Measurements from ENCODE around the gene ARHGDIG.

The ARHGDIG gene

GRCh38 chr16:280991-281659, 734 bp downstream of the ARHGDIG start:
- no peak for DNase-seq (ENCODE audit: low spot score)

- no peak for DNase-seq (ENCODE audit: low spot score)
These were observed 1.4 kb downstream of the ARHGDIG start for GRCh38 chr16:281660-282255.

- no peak for DNase-seq (ENCODE audit: low spot score)
These were observed 2.1 kb downstream of the ARHGDIG start for GRCh38 chr16:282491-282890.

GRCh38 chr16:283033-283805, 2.8 kb downstream of the ARHGDIG start, which contains the start of gene PDIA2:
TSS of gene PDIA2 (plus strand) at chr16:283164. CDS start at chr16:283170, 6 bp downstream.
- peak; percentile 12 for DNase-seq (ENCODE audit: low spot score)

- DNase-seq (ENCODE audit: low spot score) = no peak
These were observed 4.1 kb downstream of the ARHGDIG start for GRCh38 chr16:284204-285120.

- no peak for DNase-seq (ENCODE audit: low spot score)
These were observed 5.0 kb downstream of the ARHGDIG start for GRCh38 chr16:285146-286055.

- DNase-seq (ENCODE audit: low spot score) = no peak
These were observed 6.3 kb downstream of the ARHGDIG start for GRCh38 chr16:286491-287297.

GRCh38 chr16:287298-287811, 7.0 kb downstream of the ARHGDIG start:
- no peak for DNase-seq (ENCODE audit: low spot score)

- DNase-seq (ENCODE audit: low spot score) = no peak
These were observed 7.9 kb downstream of the ARHGDIG start for GRCh38 chr16:287981-288920.

- no peak for DNase-seq (ENCODE audit: low spot score)
These were observed 9.1 kb downstream of the ARHGDIG start for GRCh38 chr16:289395-289997.

- DNase-seq (ENCODE audit: low spot score) = no peak
These were observed 9.8 kb downstream of the ARHGDIG start for GRCh38 chr16:290015-290680.

GRCh38 chr16:290681-291405, 10.5 kb downstream of the ARHGDIG start:
- no peak for DNase-seq (ENCODE audit: low spot score)

- no peak for DNase-seq (ENCODE audit: low spot score)
These were observed 11.1 kb downstream of the ARHGDIG start for GRCh38 chr16:291539-291938.

- DNase-seq (ENCODE audit: low spot score) = no peak
These were observed 12.8 kb downstream of the ARHGDIG start for GRCh38 chr16:293043-293775.

- DNase-seq (ENCODE audit: low spot score) = no peak
These were observed 15.9 kb downstream of the ARHGDIG start for GRCh38 chr16:296276-296675.

- no peak for DNase-seq (ENCODE audit: low spot score)
These were observed 16.6 kb downstream of the ARHGDIG start for GRCh38 chr16:296806-297510.

Measured in pons (tissue), 1 donor.